ENCODE measurements around the gene APBA1. TPM values are rescaled to one million over a fixed set of nuclear protein-coding genes. Genes with fewer than 3 reads are reported as not detected.

The APBA1 gene
- total and polyA plus RNA-seq, 2 of the 8 experiments (the other 6 are each of a cell fraction or from before 2014, with no cell fraction given): 0.36 to 0.60 TPM

- TF ChIP-seq SRF (IDR thresholded peaks at IDR 0.05; ENCODE audit: low read depth, low read length): no peak
Measured at GRCh38 chr9:69498470-69498869, 173.7 kb downstream of the APBA1 start (continued).

All from H1 (cell line).